Kasumi-1 (cell line): ENCODE measurements around the gene OSBPL3.

Source experiments
- DNase-seq, 2 experiments: peaks; one replicate each; lab custom pipeline; 2025; lab: John Stamatoyannopoulos, UW

Gene OSBPL3

GRCh38 chr7:24951441-24951980 is 28.5 kb downstream of the OSBPL3 start:
- DNase-seq, result no peak

DNA sequence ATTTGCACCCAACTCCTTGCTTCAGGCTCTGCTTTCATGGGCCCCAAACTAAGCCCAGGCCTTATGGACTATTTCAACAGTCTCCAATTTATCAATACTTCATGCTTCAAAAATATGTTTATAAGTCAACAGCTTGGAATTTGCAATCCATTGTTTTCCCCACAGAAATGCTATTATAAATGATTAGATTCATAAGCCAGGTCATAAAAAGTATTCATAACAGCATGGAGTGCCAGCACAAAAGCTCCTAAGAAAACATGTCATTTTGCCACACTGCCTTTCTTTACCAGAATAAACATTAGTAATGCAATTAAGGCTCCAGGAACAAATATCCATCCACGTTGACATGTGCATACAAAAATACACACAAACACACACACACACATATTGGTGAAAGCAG is 30.1 kb downstream of the OSBPL3 start:
- DNase-seq, result no peak

DNA sequence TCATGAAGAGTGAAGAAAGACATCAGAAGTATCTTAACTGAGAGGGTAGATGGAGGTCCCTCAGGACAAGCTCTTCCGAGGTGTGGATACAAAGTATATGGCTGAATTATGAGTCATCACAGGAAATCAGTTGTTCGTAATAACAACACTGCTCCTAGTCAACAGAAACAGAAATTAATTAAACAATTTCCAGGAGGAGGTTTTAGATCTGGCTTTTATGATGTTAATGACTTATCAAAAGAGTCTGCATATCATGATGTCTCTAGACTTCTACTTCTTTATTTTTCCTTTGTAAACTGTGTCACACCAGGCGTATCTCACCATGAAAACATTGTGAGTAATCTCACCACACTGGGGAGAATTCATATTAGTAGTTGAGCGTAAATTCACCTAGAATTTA is 31.2 kb downstream of the OSBPL3 start:
- DNase-seq, result no peak

DNA sequence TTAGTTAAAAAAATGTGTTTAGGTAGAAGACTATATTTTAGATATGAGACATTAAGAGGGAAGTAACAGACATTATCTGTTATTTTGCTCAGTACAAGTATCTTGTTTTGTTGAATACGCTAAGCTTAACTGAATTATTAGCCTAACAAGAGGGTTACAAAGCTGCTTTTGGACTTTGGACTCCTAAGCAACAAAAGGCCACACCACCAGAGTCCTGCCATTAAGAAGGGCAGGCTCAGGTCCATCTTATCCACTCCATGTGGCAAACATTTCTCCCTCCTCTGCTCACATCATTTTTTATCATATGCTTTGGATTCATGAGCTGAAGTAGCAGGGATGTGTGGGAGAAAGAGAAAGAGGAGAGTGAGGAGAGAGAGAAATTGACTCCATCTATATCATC is 33.5 kb downstream of the OSBPL3 start:
- no peak for DNase-seq

DNA sequence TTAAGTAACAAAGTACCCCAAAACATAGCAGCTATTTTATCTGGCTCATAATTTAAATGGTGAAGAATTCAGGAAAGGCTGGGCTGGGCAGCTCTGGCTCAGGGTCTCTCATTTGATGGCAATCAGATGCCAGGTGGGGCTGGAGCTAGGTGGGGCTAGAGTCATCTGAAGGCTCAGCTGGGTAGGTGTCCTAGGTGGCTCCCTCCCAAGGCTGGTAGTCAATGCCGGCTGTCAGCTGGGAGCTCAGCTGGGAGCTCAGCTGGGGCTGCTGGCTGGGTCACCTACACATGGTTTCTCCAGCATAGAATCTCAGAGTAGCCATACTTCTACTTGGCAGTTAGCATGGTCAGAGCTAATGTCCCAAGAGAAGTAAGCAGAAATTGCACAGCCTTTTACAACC is 34.1 kb downstream of the OSBPL3 start:
- no peak for DNase-seq

GRCh38 chr7:24943096-24943948 is 36.7 kb downstream of the OSBPL3 start:
- no peak for DNase-seq

DNA sequence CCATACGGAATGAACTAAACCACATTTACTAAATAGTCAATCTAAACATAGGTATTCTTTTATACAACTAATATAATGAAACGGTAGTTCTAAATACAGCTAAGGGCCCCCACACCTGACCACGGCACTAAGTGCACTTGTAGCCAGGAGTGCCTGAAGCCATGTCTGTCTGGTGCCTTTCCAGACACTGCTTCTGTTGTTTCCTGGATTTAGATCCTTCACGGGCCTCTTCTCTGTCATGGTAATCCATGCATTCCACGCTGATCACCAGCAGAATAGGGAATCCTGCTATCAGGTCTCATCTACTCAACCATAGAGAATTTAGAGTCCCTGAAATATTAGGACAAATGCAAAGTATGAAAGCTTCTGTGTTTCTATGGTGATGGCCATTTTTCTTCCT is 37.8 kb downstream of the OSBPL3 start:
- DNase-seq, result no peak

GRCh38 chr7:24939416-24939815 is 40.6 kb downstream of the OSBPL3 start:
- peak; percentile 65 to 73 for DNase-seq

- DNase-seq, result no peak
These were observed 43.7 kb downstream of the OSBPL3 start for GRCh38 chr7:24936121-24936824.

GRCh38 chr7:24933298-24933697 is 46.7 kb downstream of the OSBPL3 start:
- no peak for DNase-seq

DNA sequence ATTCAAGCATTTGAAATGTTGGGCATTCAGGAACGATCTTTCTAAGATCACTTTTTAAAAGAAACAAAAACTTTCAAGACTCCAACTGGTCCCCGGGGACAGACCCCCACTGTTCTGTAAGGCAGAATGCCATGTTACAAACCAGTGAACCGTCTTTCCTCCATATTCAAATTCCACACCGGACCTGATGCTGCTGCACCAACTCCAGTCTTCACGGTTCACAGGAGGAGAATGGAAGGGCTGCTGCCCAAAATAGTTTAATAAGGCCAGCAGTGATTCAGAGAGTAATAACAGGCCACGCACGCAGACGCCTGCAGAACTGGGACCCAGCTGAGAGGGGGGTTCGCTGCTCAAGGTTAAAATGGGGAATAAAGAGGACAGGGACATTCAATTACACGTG is 47.2 kb downstream of the OSBPL3 start:
- no peak for DNase-seq

GRCh38 chr7:24932389-24932788 is 47.6 kb downstream of the OSBPL3 start:
- DNase-seq, result no peak

- DNase-seq, result no peak
These were observed 48.1 kb downstream of the OSBPL3 start for GRCh38 chr7:24931844-24932243.

- no peak for DNase-seq
These were observed 49.1 kb downstream of the OSBPL3 start for GRCh38 chr7:24930856-24931255.

GRCh38 chr7:24926623-24927524 is 53.1 kb downstream of the OSBPL3 start:
- no peak for DNase-seq

- no peak for DNase-seq
These were observed 55.6 kb downstream of the OSBPL3 start for GRCh38 chr7:24924375-24924774.

DNA sequence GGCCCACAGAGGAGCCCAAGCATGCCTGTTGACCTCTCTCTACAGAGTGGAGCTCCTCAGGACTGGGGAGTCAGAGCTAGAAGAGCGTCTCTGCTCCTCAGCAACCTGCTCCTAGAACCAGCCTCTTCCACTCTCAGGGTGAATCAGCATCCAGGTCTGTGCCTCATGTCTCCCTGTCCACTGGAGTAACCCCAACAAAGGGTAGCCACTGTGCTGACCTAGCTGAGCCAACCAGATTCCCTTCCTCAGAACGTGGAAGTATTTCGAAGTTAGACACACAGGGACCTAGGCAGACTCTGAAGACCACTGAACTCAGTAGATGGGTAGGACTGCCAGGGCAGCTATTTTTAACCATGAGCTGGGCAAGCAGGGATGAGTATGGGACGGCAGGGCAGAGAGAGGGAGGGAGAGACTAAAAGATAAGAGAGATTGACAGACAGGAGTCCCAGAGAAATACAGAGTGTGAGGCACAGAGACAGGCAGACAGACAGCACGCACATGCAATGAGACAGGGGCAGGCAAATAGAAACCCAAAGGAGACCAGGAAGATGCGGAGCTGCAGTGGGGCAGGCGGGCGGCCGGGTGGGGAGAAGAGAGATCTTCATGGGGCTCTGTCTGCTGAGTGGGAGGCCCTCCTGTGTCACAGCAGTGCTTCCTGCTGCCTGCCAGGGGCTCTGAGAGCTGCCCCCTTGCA is 56.7 kb downstream of the OSBPL3 start:
- DNase-seq, result no peak

- no peak for DNase-seq
These were observed 57.7 kb downstream of the OSBPL3 start for GRCh38 chr7:24922099-24922773.

DNA sequence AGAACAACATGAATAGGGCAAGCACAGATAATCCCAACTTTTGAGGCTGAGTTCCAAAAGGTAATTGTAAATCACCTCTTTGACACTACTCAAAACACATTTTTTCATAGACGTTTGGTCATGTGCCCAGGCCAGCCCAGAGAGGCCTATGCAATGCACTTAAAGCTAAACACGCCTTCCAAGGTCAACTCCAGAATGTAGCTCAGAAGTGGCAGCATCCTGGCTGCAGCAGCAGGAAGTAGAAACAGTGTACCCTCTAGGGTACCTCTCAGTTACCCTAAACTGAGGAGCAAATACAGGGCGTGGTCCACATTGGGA is 58.7 kb downstream of the OSBPL3 start:
- no peak for DNase-seq

DNA sequence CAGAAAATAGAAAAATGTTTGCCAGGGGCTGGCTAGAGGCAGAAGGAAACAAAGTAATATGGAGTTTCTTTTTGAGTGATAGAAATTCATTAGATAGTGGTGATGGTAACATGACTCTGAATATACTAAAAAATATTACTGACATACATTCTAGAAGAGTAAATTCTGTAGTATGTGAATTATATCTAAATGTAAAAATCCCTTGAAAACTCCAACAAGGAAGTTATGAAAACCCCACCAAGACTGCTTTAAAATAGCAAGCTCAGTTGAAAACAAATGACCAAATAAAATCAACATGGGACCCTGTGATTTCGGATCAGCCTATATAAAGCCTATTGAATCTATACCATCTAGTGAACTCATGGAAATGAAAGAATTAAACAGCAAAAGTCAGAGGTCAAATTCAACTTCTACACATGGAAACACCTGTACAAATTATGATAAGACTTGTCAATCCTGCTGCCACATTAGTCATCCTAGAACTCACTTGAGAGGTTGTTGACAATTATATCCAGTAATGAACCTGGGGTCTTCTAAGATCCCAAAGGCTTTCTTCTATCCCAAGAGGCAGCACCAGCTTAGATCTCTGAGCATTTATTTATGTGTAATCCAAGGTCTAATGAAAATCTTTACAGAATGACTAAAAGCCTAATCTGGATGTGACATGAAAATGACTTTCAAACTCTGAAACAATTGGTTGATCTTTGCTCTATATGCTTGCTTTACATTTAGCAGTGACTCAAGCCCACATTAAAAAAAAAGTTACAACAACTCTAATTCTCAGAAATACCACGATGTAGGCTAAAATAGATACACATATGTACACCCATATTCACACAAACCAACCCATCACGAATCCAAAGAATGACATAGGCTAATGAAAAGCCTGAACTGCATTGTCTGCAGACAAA is 59.3 kb downstream of the OSBPL3 start:
- DNase-seq, result no peak
